HG02840 (cell line): ENCODE data around the gene TBCD.

Source experiments
- ATAC-seq: cut with Tn5 transposase; IDR thresholded peaks from one replicate; pipeline ENCODE4 v1.9.1; 2021; ENCODE audit warnings: mild to moderate bottlenecking, moderate library complexity, moderate number of reproducible peaks; ENCODE audit not compliant: unreplicated experiment, low FRiP score

Gene TBCD

DNA sequence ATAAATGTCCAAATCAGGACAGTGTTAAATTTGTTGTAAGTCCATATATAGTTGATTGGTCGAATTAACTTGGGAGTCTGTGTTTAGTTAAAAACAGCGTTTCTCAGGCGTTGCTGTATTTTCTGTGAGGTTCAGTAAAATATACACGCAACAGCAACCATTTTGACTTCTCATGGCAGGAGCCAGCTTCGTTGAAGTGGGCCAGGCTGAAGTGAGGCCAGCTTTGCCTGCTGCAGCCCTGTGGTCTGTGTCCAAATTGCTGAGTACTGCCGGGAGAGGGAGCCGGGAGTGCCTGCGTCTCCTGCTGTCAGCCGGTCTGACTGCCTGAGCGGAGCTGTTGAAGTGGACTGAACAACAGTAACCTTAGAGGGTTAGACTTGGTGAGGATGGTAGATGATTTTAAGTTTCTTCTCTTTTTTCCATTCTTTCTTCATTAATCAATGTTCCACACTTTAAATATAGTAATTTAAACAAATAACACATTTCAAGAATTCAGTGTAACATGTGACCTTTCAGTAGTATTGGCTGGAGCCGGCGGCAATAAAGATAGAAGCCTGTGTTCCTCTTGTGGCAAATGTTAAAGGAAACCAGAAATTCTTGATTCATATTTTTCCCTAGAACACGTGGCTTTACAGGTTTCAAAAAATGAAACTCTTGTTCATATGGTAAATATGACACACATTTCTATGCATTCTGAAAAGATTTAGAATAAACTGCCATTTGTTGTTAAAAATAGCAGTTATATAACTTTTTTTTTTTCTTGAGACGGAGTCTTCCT, 124.9 kb downstream of the TBCD start:
- no peak for ATAC-seq

DNA sequence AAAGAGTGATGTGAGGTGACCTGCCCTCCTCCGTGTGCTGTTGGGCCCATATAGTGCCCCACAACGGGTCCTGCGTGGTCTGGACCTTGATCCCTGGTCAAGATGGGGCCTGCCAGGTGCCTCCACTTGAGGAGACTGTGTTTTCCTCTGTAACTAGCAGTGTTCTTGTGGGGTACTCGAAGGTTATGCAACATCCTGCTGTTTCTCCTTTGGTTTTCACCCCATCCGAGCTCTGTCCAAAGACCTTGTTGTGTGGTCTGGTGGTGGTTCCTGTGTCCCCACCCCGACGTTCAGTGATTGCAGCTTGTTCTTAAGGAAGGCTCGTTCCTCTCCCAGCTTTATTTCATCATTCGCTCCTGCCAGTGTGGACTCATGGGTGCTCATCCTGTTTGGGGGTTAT, 126.7 kb downstream of the TBCD start:
- ATAC-seq, result no peak

DNA sequence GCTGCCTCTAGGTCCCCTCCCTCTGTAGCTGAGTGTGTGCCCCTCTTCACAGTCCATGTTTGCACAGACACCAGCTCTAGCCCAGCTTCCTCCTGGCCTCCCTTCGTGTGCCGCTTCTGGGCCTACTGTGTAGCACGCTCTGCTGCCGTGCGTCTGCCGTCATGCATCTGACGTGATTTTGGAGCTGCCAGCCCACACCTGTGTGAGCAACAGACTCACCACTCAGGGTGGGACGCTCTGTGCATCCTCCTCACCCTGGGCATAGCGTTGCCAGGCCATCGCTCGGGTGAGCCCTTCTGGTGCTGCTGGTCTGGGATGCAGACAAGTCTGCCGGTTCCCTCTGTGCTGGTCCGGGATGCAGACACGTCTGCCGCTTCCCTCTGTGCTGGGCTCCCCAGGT, 127.4 kb downstream of the TBCD start:
- ATAC-seq, result no peak

- ATAC-seq, result no peak
Observed at GRCh38 chr17:82880620-82881323, 128.9 kb downstream of the TBCD start.

DNA sequence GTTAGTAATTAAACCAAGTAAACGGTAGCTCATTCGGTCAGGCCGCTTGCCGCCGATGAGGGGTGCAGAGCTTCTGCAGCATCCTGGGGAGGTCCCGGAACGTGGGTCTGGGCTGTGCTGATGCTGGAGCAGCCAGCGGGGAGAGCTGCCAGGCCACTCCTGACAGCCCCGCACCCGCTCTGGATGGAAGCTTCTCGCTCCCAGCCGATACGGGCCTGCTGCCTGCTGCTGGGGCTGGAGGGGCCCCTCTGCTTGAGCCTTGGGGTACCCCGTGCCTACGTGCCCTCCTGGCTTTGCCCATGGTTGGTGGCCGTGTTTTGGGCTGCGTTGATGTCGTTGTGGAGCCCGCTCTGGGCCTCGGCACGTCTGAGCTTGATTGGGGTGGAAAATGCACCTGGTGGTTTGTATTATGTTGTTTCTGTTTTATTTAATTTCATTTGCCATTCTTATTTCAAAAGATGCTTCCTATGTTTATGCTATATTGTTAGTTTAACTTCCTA, 129.5 kb downstream of the TBCD start:
- ATAC-seq, result no peak

DNA sequence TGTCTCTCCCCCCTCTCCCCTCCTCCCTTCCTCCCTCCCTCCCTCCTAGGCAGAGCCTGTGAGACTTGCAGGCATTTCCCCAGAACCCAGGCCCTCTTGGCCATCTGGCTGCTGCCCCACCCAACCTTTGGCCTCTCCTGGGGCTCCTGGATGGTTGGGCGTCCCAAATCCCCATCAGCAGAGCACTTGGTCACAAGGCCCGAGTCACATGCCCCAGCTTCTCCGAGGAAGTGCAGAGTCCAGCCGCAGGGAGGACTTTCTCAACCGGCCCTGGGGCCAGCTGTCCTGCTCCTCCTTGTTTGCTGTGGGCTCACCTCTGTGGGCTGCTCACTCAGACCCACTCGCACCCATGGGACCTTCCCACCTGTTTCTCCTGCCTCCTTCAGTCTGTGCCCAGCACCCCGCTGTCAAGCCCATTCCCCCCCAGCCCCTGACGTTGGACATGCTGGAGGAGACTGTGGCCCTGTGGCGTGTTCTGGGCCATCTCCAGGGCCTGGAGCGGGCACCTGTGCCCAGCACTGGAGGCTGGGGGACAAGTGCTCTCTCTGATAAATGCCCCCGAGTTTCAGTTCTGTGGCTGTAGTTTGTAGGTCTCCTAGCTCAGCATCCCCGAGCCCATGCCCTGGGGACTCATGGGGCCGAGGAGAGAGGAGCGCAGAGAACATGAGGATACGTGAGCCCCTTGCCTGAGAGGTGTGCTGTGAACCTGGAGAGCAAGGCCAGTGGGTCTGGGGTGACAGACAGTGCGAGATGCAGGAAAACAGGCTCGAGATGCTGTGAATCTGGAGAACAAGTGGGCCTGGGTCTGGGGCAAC, 130.2 kb downstream of the TBCD start:
- no peak for ATAC-seq

GRCh38 chr17:82882715-82883418, 131.0 kb downstream of the TBCD start:
- ATAC-seq, result no peak

GRCh38 chr17:82883419-82884031, 131.7 kb downstream of the TBCD start:
- no peak for ATAC-seq

GRCh38 chr17:82884341-82884969, 132.6 kb downstream of the TBCD start:
- no peak for ATAC-seq

GRCh38 chr17:82884970-82885353, 133.1 kb downstream of the TBCD start:
- no peak for ATAC-seq

DNA sequence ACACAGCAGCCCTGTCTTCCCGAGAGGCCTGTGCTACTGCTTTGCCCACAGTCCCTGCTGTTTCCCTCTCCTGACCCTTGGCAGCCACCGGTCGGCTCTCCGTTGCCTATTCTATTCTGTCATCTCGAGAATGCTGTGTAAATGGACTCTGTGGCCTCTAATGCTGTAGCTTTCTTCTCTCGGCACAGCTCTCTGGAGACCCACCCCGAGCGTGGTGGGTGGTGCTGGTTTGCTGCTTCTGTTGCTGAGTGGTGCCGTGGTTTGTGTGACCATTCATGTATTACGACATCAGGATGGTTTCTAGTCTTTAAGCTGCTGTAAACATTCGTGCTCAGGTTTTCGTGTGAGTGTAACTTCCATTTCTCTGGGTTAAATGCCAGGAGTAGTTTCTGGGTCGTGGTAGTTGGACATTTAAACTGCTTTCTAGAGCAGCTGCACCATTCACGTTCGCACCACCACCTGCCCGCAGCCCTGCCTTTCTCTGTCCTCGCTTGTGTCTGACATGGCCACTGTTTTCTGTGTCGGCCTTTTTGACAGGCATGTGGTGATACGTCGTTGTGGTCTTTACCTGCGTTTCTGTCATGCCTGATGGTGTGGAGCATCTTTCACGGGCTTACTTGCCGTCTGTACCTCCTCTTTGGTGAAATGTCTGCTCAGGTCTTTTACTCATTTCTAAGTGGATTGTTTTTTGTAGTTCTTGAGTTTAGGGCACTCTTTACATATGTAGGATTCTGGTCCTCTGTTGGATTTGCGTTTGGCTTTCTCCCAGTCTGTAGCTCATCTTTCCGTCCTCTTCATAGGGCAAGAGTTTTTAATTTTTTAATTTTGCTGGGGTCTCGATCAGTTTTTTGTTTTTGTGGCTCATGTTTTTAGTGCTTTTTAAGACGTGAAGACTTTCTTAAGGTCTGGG, 135.6 kb downstream of the TBCD start:
- no peak for ATAC-seq

DNA sequence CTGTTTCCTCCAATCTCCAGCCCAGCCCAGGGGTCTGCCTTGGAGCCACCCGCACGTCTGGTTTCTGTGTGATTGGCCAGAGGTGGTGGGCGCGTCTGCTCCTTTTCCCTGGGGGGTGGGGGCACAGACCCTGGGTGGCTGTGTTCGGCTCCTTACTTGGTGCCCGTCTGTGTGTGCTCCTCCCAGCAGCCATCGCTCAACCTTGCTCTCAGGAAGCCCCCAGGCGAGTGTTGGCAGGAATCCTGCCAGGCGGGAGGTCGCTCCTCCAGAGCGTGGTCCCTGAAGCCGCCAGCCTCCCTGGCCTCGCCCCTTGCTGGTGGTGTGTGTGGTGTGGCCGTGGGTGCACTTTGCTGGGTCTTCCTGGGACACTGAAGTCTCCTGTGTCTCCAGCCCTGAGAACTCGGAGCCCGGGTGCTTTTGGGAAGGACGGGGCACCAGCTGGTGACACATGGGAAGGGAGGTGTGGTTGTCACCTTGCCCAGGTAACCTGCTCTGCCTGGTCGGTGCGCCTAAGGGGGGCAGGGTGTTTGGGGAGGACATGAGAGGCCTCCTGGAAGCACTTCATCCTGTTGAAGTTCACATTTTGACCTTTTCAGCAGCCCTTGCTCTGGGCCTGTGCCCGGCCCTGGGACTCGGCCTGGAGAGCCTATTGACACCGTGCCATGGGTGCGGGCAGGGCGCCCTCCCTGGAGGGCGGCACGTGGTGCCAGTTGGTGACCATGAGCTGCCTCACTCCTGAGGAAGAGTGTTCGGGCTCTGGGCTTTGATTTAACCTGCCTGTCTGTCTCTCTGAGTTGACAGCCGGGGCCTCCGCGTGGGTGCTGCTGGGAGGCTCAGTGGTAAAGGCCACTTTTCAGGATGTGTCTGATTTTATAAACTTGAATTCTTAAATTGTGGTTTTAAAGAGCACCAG, 137.0 kb downstream of the TBCD start:
- no peak for ATAC-seq

GRCh38 chr17:82889496-82890338, 137.9 kb downstream of the TBCD start:
- no peak for ATAC-seq

DNA sequence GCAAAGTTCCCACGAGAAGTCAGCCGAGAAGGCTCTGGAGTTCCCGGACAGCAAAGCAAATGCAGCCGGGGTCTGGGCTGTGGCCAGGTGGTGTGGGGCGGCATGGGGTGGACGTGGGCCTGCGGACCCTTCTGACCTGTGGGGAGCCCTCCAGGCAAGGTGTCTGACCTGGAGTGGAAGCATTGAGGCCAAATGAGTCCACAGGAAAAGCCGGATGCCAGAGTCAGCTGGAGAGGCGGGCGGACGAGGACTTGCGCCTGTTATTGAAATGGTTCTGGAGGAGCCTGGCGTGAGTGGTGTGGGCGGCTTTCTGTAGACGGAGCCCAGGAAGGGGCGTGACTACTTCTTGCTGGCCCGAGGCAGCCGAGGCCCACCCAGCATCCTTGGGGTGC, 138.5 kb downstream of the TBCD start:
- no peak for ATAC-seq

GRCh38 chr17:82890926-82891678, 139.2 kb downstream of the TBCD start:
- no peak for ATAC-seq

GRCh38 chr17:82891911-82892310, 140.0 kb downstream of the TBCD start:
- no peak for ATAC-seq
